Fibroblast of pulmonary artery (primary cell): ENCODE data around the gene ATP8A1.
"Not testable (repeated sequence)": the region's sequence is repeated elsewhere in the genome, so short reads cannot be mapped to it uniquely, and the experiment has no call there.

Experiments
- DNase-seq: peaks from one replicate; pipeline ENCODE4 v3.0.0-alpha.2; 2010; ENCODE audit warnings: low read depth
- H3K4me3 ChIP-seq: replicated peaks from 2 replicates; pipeline ENCODE4 v1.5.1; 2011; ENCODE audit warnings: low read depth, mild to moderate bottlenecking, control low read depth, low read length, moderate library complexity
- TF ChIP-seq, protein P1 (sequence below): IDR thresholded peaks from 2 replicates; pipeline ENCODE4 v1.5.1; 2011; ENCODE audit warnings: mild to moderate bottlenecking, control low read depth, low read length, inconsistent platforms; ENCODE audit errors: missing control alignments

Gene ATP8A1

DNA sequence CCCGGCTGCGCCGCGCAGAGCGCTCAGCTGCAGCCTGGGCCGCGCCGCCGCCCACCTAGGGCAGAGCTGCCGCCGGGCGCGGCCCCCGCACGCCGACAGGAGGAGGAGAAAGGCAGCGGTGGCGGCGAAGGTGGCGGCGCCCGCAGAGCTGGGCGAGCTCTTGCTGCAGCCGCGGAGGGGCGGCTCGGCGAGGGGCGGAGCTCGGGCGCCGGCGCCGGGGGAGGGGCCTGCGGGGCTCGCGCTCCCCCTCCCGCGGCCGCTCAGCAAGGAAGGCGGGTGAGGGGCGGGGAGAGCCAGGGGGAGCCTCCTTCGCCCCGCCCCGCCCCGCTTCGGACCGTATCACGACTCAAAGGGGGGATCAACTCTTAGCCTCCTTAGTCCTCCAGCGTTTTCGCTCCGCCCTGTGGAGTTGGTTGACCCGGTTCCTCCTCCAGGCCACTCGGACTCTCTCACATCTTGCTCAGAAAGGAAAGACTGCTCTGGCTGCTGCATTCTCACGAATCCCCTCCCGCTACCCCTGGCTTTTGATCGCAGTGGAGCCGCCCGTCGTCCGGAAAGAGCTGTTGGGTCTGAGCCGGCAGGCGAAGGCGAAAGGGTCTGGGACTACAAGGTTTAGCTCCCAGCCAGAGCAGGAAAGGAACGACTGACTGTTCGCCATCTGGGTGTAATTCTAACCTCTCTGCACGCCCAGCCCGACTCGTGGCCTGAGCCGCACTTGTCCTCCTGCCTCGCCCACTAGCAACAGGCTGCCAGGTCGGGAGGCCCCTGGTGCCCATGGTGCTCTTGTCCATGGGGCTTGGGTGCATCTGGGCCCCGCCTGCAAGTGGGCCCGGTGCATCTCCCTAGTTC, at the start of gene ATP8A1:
Gene ATP8A1, minus strand, starts transcription at position 162 of the 849 bp plus-strand sequence. CDS start 232 bp downstream, outside the sequence.
- TF ChIP-seq, protein P1, sequence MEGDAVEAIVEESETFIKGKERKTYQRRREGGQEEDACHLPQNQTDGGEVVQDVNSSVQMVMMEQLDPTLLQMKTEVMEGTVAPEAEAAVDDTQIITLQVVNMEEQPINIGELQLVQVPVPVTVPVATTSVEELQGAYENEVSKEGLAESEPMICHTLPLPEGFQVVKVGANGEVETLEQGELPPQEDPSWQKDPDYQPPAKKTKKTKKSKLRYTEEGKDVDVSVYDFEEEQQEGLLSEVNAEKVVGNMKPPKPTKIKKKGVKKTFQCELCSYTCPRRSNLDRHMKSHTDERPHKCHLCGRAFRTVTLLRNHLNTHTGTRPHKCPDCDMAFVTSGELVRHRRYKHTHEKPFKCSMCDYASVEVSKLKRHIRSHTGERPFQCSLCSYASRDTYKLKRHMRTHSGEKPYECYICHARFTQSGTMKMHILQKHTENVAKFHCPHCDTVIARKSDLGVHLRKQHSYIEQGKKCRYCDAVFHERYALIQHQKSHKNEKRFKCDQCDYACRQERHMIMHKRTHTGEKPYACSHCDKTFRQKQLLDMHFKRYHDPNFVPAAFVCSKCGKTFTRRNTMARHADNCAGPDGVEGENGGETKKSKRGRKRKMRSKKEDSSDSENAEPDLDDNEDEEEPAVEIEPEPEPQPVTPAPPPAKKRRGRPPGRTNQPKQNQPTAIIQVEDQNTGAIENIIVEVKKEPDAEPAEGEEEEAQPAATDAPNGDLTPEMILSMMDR = no peak
- H3K4me3 ChIP-seq = peak within 1 kb of the TSS; percentile 72
- peak; percentile 83 for DNase-seq

DNA sequence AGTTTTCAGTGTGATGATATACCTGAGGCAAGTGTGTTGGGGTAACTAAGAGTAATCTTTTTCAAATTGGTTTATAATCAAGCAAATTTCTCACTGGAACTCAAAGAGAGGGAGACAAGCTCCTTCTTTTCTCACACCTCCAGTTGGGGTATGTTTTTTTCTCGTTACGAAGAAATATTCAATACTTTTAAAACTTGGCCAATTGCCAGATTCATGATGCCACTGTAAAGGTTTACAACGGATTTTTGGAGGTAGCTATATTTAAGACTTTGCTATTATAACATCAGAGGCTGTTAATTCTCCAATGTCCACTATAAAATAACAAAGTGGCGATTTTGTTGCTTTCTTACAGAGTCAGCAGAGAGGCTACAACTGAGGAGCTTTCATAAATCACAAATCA, 49.2 kb upstream of the ATP8A1 start:
- no peak overlapping the region for H3K4me3 ChIP-seq
- no peak for DNase-seq
- TF ChIP-seq, protein P1 = no peak

GRCh38 chr4:42703813-42704212, 46.9 kb upstream of the ATP8A1 start:
- no peak overlapping the region for H3K4me3 ChIP-seq
- no peak for DNase-seq
- TF ChIP-seq, protein P1 = no peak

GRCh38 chr4:42702895-42703294, 46.0 kb upstream of the ATP8A1 start:
- TF ChIP-seq, protein P1 = no peak
- DNase-seq = no peak
- H3K4me3 ChIP-seq = no peak overlapping the region

DNA sequence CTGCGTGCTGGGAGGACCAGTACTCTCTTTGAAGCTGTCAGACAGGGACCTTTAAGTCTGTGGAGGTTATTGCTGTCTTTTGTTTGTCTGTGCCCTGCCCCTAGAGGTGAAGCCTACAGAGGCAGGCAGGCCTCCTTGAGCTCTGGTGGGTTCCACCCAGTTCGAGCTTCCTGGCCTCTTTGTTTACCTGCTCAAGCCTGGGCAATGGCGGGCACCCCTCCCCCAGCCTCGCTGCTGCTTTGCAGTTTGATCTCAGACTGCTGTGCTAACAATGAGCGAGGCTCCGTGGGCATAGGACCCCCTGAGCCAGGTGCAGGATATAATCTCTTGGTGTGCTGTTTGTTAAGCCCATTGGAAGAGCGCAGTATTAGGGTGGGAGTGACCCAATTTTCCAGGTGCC, 44.9 kb upstream of the ATP8A1 start:
- not testable (repeated sequence) for H3K4me3 ChIP-seq, DNase-seq

DNA sequence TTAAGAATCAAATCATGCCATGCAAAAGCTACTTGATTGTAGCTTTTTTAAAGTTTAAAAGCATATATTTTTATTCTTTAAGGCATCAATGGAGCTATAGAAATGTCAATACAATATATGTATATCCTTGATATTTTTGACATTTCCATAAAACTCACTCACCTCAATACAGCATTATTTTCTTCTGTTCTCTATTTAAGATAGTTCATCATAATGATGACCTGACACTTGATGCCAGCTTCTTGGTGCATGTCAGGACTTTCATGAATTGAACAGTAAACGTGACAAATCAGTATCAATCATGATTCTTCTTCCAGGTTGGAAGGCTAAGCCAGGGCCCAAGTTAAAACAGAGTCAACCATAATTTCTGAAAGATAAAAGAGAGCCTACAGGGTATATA, 33.6 kb upstream of the ATP8A1 start:
- no peak for DNase-seq
- no peak overlapping the region for H3K4me3 ChIP-seq
- TF ChIP-seq, protein P1 = no peak

DNA sequence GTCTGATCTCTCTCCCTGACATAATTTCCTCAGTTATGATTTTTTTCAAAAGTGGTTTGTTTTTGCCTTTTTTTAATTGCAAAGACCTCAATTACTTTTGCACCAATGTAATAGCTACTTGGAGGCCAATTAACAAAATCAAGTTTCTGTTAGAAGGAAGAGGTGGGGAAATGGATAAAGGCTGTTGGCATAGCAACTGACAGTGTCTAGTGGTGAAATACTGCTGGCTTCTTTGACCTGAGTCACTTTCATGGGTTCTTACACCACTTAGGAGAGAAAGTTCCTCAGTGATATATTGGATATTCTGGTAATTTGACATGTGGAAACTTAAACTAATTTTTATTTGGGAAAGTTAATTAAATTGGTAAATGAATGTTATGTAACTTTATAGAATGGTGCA, 26.5 kb upstream of the ATP8A1 start:
- DNase-seq = no peak
- TF ChIP-seq, protein P1 = no peak
- H3K4me3 ChIP-seq = no peak overlapping the region
